NCI-H128 (cell line): ENCODE measurements around the gene NINJ2.
"Not testable (repeated sequence)": the region's sequence is repeated elsewhere in the genome, so short reads cannot be mapped to it uniquely, and the experiment has no call there.

Source experiments
- DNase-seq: peaks from one replicate; lab custom pipeline; 2025; ENCODE audit not compliant: unreplicated experiment; lab: John Stamatoyannopoulos, UW

NINJ2 gene

DNA sequence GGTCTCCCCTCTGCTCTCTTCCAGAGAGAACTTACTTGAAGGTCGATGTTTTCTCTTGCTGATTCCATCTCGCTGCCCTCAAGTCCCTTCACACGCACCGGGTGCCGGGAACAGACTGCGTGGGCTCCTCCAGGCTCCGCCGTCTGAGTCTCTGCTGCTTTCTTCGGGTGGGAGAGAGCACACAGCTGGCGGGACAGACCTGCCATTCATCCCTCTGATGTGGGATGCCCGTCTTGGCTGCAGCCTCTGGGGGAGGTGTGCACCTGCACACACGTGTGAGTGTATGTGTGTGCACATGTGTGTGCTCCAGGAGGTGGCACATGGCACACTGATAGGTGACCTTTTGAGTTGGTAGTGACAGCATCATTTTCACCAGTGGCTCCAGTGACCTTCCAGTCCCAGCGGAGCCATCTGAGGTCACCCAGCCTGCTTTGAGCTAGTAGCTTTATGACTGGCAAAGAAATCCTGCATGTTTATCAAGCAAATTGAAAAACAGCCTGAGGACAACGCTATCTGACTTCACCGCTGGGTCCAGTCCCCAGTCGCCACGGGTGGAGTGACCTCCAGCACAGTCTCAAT is at the start of gene NINJ2:
Gene NINJ2 (minus strand): TSS at position 153 of the 579 bp plus-strand sequence. CDS start 85 bp downstream, at position 68.
- DNase-seq: no peak

DNA sequence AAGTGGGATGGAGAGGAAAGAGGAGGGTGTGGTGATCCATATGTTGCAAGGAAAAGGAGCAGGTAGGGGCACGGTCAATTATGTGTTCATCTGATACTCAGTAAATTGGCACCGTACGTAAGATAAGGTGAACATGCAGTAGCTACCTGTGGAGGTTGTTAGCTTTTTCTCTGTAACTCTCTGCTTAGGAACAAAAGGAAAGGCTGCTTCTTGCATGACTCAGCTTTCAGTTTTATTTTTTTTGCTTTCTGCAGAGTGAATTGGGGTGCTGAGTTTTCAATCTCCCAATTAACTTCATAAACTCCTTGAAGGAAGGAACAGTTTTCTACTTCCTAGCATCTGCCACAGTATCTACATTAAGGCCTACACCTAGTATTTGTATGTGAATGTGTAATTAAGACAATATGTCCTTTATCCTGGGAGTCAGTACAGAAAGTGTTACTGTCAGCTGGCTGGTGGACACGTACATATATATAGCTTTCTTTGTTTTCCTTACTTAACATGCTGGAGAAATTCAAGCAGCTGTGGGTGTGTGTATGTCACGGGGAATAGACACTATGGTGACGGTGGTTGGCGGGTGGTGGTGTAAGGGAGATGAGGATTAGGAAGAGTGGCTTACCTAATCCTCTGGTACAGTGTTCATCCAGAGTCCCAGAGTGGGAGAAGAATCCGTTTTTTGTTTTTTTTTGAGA is 49.1 kb upstream of the NINJ2 start:
- peak; percentile 18 for DNase-seq

- no peak for DNase-seq
These were observed 46.3 kb upstream of the NINJ2 start for GRCh38 chr12:709455-710020.

DNA sequence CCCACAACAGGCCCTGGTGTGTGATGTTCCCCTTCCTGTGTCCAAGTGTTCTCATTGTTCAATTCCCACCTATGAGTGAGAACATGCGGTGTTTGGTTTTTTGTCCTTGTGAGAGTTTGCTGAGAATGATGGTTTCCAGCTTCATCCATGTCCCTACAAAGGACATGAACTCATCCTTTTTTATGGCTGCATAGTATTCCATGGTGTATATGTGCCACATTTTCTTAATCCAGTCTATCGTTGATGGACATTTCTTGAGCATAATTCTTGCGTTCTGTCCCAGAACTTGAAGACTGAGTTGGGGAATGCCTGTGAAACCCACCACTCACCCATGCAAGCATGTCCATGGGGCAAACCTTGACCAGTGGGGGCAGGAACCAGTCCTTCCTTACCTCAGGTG is 44.8 kb upstream of the NINJ2 start:
- DNase-seq: not testable (repeated sequence)

GRCh38 chr12:704516-705242 is 41.4 kb upstream of the NINJ2 start:
- no peak for DNase-seq

GRCh38 chr12:701896-702539 is 38.8 kb upstream of the NINJ2 start:
- DNase-seq: no peak

DNA sequence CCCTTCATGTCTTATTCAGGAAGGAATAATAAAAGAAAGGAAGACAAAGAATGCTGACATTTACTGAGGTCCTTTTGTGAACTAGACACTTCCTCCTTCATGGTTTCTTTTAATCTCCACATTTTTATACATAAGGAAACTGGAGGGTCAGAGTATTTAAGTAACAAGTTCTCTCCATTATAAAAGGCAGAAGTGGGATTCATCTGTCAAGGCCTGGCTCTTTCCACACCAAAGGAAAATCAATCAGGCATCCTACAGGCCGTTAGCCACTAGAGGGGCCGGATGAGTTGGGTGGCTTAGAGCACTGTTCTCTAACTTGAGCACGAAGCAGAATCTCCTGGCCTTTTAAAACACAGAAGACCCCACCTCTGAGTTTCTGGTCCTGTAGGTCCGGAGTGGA is 36.8 kb upstream of the NINJ2 start:
- DNase-seq: no peak

- DNase-seq: not testable (repeated sequence)
These were observed 35.0 kb upstream of the NINJ2 start for GRCh38 chr12:698222-698621.

- DNase-seq: no peak
These were observed 34.2 kb upstream of the NINJ2 start for GRCh38 chr12:697481-697880.

GRCh38 chr12:694734-695503 is 31.7 kb upstream of the NINJ2 start:
- DNase-seq: no peak

GRCh38 chr12:693934-694533 is 30.8 kb upstream of the NINJ2 start:
- DNase-seq: no peak

DNA sequence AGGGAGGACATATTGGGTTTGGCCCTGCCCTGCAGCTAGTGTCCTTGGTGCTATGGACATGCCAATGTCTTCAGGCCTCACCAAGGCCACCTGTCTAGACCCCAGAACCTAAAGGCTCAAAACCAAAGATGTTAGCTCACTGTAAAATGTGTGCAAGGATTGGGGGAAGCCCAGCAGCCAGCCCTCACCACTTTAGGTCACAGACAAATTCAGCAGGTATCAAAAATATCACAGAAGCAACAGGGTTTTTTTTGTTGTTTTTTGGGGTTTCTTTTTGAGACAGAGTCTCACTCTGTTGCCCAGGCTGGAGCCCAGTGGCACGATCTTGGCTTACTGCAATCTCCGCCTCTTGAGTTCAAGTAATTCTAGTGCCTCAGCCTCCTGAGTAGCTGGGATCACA is 29.0 kb upstream of the NINJ2 start:
- DNase-seq: no peak

- DNase-seq: no peak
These were observed 27.2 kb upstream of the NINJ2 start for GRCh38 chr12:690466-690865.

DNA sequence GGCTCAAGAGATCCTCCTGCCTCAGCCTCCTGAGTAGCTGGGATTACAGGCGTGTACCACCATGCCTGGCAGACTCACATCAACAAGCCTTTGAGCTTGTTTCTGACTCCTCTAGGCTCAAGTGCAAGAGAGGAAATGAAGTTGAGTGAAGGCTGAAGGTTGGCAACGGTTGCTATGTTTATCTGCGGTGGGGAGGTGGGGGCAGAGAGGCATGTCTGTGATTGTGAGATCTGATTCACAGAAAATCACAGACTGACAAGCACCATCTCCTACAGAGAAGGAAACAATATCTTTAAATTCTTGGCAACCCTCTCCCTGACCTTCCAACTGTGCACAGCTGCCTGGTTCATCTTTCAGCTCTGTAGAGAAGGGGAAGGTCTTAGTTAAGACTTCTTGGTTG is 22.1 kb upstream of the NINJ2 start:
- DNase-seq: no peak

DNA sequence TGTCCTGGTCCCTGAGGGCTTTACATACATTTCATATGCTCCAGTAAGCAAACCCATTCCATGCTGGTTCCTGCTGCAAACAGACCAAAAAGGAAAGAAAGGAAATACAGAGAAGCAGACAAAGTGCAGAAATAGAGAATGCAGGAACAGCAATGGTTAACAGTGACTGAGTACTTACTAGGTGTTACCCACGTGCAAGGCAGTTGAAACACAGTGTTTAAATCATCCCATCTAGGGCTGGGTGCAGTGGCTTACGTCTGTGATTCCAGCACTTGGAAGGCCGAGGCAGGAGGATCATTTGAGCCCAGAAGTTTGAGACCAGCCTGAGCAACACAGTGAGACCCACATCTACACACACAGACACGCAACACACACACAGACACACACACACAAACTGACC is 21.2 kb upstream of the NINJ2 start:
- DNase-seq: no peak

- no peak for DNase-seq
These were observed 18.5 kb upstream of the NINJ2 start for GRCh38 chr12:681568-682256.

DNA sequence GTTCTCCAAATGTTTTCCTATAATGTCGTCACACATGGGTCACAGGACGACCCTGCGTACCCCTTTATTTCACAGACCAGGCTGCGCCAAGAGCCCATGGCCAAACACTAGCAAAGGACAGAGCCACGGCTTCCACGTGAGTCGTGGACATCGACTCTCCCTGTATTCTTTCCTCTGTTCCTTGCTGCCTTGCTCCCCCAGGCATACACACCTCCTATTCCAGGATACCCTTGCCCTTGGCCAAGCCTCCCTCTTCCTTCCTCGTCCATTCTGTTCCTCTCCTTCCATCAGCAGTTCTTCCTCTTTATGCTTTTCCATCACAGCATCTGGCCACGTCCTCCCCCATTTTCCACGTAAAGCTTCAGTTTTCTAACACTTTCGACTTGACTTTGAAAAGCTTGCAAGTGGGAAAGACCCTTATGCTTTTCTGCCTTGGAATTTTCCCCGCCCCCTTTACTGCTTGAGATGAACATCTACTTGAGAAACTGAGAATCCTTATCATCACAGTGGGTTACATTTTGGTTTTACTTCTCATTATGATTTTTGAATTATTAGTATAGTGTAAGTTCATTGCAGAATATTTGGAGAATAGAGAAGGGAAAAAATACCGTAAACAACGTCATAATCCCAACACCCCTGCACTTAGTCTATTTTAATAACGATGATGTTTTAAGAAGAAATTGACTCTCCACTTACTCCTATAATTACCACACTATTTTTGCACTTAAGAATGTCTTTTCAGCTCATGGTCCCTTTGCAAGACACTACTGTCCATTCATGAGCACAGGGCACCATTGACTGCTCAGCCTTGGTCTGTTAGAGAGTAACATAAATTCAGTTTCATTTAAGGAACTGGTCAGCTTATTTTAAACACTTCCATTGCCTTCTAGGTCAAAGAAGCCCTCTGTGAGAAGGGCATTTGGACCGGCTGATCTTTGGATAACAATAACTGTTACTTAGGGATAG is 15.8 kb upstream of the NINJ2 start:
- DNase-seq: no peak

- no peak for DNase-seq
These were observed 12.3 kb upstream of the NINJ2 start for GRCh38 chr12:675562-675961.
